GM12891 (cell line): ENCODE data around the gene TULP3.

Source experiments
- PAX5 ChIP-seq: IDR thresholded peaks from 2 replicates; pipeline ENCODE4 v1.6.1; 2011; ENCODE audit warnings: low read length, moderate library complexity, mild to moderate bottlenecking; ENCODE audit not compliant: insufficient read depth, severe bottlenecking
- POLR2A ChIP-seq: IDR thresholded peaks from 2 replicates; pipeline ENCODE4 v1.6.1; 2011; ENCODE audit warnings: low read depth, low read length, control low read depth
- POLR2AphosphoS5 ChIP-seq: IDR thresholded peaks from 2 replicates; pipeline ENCODE4 v1.6.1; 2011; ENCODE audit warnings: low read depth, low read length, control low read depth
- POU2F2 ChIP-seq: IDR thresholded peaks from 2 replicates; pipeline ENCODE4 v1.6.1; 2011; ENCODE audit warnings: low read depth, mild to moderate bottlenecking, control low read depth, low read length, moderate library complexity
- SPI1 ChIP-seq: IDR thresholded peaks from 2 replicates; pipeline ENCODE4 v1.6.1; 2011; ENCODE audit warnings: low read depth, low read length, control low read depth
- TAF1 ChIP-seq: IDR thresholded peaks from 2 replicates; pipeline ENCODE4 v1.6.1; 2011; ENCODE audit warnings: low read depth, low read length, control low read depth

- no peak for TF ChIP-seq POLR2A
- no peak for TF ChIP-seq POLR2AphosphoS5
- TF ChIP-seq PAX5, result no peak
- no peak for TF ChIP-seq TAF1
- TF ChIP-seq POU2F2, result no peak
- no peak for TF ChIP-seq SPI1
Observed at GRCh38 chr12:2902272-2902880, 11.7 kb downstream of the TULP3 start.
